ENCODE measurements around the gene SLC2A13.

DNA sequence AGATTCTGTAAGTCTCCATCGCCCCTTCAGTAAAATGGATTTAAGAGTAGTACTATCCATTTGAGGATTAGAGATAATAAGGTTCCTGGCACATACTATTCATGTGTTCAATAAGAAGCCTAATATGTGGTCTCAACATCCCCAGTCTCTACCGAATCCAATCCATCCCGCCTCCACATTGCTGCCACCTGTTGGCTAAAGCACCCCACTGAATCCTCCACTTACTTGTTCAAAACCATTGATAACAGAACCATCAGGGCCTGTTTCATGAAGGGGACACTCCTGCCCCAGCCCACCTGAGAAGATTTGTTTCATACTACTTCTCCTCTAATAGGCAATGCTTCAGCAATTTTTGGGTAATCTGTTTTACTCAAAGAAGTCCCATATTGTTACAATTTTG lies 147.5 kb downstream of the SLC2A13 start:
- TF ChIP-seq, protein P1, sequence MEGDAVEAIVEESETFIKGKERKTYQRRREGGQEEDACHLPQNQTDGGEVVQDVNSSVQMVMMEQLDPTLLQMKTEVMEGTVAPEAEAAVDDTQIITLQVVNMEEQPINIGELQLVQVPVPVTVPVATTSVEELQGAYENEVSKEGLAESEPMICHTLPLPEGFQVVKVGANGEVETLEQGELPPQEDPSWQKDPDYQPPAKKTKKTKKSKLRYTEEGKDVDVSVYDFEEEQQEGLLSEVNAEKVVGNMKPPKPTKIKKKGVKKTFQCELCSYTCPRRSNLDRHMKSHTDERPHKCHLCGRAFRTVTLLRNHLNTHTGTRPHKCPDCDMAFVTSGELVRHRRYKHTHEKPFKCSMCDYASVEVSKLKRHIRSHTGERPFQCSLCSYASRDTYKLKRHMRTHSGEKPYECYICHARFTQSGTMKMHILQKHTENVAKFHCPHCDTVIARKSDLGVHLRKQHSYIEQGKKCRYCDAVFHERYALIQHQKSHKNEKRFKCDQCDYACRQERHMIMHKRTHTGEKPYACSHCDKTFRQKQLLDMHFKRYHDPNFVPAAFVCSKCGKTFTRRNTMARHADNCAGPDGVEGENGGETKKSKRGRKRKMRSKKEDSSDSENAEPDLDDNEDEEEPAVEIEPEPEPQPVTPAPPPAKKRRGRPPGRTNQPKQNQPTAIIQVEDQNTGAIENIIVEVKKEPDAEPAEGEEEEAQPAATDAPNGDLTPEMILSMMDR (IDR thresholded peaks at IDR 0.05), result peak in 3 of 4 donors; percentile 18 to 39 (median 28)
- no peak for TF ChIP-seq POLR2A (IDR thresholded peaks at IDR 0.05)
